Measurements from ENCODE around the gene SUGP1.

Gene SUGP1

GRCh38 chr19:19297759-19298158, 22.6 kb downstream of the SUGP1 start:
- no peak for DNase-seq (ENCODE audit: low spot score)

DNA sequence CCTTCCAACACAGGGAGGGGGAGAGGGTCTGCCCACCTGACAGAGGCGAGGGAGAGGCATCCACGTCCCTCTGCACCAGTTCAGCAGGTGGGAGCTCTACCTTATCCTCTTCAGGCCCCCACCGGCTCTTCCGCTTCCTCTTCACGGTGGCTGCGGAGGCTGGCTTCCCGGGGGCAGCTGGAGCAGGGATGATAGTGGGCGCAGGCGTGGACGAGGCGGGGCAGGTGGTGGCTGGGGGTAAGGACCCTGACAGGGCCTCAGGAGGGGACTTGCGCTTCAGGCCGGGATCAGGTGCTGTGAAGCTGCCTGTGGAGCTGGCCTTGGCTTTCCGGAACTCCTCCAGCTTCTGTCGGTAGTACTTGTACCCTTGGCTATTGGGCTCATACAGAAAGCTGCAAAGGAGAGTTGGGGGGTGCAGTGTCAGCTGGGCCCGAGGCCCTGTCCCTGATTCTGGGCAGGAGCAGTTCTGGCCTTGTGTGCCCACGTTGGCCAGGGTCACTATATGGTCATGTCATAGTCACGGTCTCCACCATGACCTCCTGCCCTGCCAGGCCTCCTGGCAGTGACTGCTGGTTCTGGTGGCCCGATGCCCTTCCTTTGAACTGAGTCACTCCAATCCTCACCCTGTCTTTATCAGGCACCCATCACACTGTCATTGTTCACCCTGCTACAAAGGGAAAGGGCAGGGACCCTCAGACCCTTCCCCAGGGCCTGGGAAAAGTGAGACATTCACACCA, 23.2 kb downstream of the SUGP1 start:
- DNase-seq (ENCODE audit: low spot score): no peak

DNA sequence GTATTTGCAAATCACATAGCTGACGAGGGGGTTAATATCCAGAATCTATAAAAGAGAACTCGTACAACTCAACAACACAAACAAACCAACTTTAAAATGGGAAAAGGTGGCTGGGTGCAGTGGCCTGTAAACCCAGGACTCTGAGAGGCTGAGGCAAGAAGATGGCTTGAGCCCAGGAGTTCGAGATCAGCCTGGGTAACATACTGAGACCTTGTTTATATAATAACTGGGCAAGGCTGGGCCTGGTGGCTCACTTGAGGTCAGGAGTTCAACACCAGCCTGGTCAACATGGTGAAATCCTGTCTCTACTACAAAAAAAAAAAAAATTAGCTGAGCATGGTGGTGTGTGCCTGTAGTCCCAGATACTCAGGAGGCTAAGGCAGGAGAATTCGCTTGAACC, 25.4 kb downstream of the SUGP1 start:
- no peak for DNase-seq (ENCODE audit: low spot score)

- no peak for DNase-seq (ENCODE audit: low spot score)
Measured at GRCh38 chr19:19292607-19293006, 27.7 kb downstream of the SUGP1 start.

- DNase-seq (ENCODE audit: low spot score): no peak
Measured at GRCh38 chr19:19285686-19286085, 34.6 kb downstream of the SUGP1 start.

- no peak for DNase-seq (ENCODE audit: low spot score)
Measured at GRCh38 chr19:19280561-19280960, 39.7 kb downstream of the SUGP1 start.

- no peak for DNase-seq (ENCODE audit: low spot score)
Measured at GRCh38 chr19:19279853-19280252, 40.5 kb downstream of the SUGP1 start.

GRCh38 chr19:19279062-19279612, 41.2 kb downstream of the SUGP1 start:
- DNase-seq (ENCODE audit: low spot score): no peak

- no peak for DNase-seq (ENCODE audit: low spot score)
Measured at GRCh38 chr19:19278315-19278714, 42.0 kb downstream of the SUGP1 start.

- no peak for DNase-seq (ENCODE audit: low spot score)
Measured at GRCh38 chr19:19276851-19277250, 43.5 kb downstream of the SUGP1 start.

DNA sequence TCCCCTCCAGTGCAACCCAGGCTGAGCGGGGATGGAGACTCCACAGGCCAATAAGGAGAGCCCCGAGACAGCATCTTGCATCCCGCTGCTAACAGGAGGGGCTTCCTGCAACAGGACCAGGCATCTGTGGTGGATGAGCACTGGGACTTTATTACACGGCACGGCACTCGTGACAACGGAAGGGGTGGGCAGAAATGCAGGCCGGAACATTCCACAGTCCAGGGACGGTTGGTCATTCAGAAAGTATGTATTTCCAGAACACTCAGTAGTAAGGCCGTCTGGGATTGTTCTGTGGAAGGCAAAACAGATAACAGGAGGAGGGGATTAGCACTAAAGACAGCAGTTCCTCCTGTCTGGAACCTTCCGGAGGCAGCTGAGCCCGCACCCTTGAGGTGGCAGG, 43.9 kb downstream of the SUGP1 start:
- DNase-seq (ENCODE audit: low spot score): no peak

GRCh38 chr19:19274716-19275565, 45.4 kb downstream of the SUGP1 start:
- DNase-seq (ENCODE audit: low spot score): no peak

DNA sequence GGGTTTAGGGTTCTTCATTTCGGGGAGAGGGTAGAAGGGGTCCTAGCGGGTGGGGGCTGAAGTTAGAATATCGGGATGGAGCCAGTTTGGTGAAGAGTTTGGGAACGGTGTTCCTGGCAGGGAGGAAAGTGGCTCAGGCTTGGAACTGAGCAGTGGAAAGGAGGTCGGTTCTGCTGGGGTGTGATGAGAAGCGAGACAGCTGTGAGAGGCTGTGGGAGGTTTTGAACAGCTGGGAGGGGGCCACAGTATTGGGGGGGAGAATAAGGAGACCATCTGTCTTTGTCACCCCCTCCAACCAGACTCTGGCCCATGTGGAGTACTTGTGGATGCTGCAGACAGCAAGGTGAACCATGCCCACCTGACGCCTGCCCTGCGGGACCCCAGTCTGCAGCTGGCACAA, 46.2 kb downstream of the SUGP1 start:
- no peak for DNase-seq (ENCODE audit: low spot score)

DNA sequence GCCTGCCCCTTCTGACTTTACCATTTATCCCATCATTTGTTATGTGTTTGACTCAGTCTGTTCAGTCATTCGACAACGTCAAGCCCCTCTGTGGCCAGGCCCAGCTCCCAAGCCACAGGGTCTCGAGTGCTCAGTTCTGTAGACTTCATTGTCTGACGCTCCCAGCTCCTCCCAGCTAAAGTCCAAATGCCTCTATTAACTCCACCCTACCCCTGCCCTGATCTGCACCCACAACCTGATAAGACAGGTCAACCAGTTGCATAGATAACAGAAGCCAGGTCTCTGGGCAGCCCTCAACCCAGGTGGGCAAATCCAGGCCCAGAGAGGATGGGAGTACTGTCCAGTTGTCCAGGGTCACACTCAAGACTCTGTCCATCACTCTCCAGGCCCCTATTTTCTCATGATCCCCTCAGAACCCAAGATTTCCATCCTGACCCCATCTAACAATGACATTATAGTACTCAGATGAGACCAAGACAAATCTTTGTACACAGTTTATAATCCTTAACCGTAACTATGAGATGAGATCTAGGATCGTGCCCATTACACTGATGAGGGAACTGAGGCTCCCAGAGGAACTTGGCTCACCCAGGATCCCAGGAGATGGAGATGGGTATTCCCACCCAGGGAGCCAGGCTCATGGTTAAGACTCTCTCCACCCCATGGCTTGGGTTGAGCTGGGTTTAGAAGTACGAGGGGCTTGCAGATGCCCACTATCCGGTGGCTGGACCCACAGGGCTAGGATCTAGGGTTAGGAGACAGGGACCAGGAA, 48.3 kb downstream of the SUGP1 start:
- DNase-seq (ENCODE audit: low spot score): no peak

DNA sequence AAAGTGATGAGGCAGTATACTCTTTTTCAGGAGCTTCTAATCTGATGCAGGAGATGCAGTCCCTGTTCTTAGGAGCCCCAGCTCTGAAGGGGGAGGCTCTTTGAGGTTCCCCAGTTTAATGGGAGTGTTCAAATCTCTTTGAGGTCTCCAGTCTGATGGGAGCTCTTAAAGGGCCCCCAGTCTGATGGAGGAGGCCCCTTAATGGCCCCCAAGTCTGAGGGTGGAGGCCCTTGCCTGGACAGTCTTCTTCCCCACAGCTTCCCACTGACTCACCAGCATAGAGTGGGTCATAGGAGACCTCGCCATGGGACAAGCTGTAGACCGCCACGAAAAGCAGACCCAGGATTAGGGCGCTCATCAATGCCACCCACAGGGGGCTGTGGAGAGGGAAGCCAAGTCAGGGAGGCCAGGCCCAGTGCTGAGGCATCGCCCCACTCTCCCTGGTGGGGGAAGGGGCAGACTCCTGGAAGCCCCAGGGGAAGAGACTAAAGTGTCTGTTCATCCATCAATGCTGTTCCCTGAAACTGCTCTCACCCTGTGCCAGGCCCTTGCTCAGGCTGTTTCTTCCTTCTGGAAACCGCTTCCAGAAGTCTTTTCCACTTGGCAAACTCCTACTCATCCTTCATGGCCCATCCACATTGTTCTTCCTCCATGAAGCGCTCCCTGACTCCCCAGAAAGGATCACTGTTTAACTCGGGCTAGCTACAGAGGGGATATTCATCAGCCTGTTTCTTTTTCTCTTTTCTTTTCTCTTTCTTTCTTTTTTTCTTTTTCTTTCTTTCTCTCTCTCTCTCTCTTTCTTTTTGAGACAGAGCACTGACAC, 49.3 kb downstream of the SUGP1 start:
- no peak for DNase-seq (ENCODE audit: low spot score)

DNA sequence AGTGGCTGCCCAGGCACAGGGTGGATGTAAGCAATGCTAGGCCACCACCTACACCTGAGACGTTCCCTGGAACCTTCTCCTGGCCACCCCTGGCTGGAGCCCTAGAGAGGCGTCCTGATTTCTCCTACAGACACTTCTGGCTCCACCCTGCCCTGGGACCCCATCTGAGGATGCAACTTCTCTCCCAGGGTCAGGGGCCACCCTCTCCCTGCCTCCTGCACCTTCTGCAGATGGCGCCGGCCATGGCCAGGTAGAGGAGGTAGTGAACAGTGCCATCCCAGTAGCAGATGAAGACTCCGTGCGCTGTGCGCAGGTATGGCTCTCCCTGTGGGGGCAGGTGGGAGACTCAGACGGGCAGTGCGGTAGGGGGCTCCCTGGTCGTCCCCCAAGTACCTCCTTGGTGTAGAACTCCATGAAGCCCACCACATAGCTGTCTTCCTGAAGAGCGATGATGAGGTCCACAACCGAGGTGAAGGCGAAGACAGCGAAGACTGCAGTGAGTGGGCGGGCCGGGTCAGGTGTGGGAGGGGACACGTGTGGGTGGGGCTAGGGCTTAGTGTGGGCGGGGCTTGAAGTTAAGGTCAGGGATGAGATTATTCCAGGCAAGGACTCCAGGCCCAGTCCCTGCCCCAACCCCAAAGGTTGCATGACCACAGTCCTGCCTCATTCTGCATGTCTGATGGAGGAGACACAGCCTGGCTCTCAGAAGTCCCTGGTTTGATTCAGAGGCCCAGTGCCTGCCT, 50.2 kb downstream of the SUGP1 start:
- DNase-seq (ENCODE audit: low spot score): no peak

GRCh38 chr19:19268453-19269385, 51.6 kb downstream of the SUGP1 start:
- DNase-seq (ENCODE audit: low spot score): no peak

- no peak for DNase-seq (ENCODE audit: low spot score)
Measured at GRCh38 chr19:19267305-19267704, 53.0 kb downstream of the SUGP1 start.

GRCh38 chr19:19263886-19264487, 56.3 kb downstream of the SUGP1 start:
- DNase-seq (ENCODE audit: low spot score): no peak

Data from CD4-positive, alpha-beta T cell treated with Interleukin-15 for 4 hours (primary cell).